GM21390 (cell line): ENCODE measurements around the gene DPYD.

Experiments
- ATAC-seq: cut with Tn5 transposase; IDR thresholded peaks from one replicate; pipeline ENCODE4 v1.9.1; 2021; ENCODE audit not compliant: unreplicated experiment

Gene DPYD

GRCh38 chr1:97630948-97631347 is 289.9 kb downstream of the DPYD start:
- no peak for ATAC-seq

- no peak for ATAC-seq
Measured at GRCh38 chr1:97630281-97630680, 290.6 kb downstream of the DPYD start.

GRCh38 chr1:97623220-97623619 is 297.6 kb downstream of the DPYD start:
- no peak for ATAC-seq

- no peak for ATAC-seq
Measured at GRCh38 chr1:97621955-97622354, 298.9 kb downstream of the DPYD start.

GRCh38 chr1:97619706-97620105 is 301.1 kb downstream of the DPYD start:
- no peak for ATAC-seq

- ATAC-seq, result no peak
Measured at GRCh38 chr1:97610748-97611147, 310.1 kb downstream of the DPYD start.

- ATAC-seq, result no peak
Measured at GRCh38 chr1:97610102-97610501, 310.7 kb downstream of the DPYD start.

GRCh38 chr1:97608272-97608671 is 312.6 kb downstream of the DPYD start:
- no peak for ATAC-seq

GRCh38 chr1:97603776-97604175 is 317.1 kb downstream of the DPYD start:
- ATAC-seq, result no peak

- ATAC-seq, result no peak
Measured at GRCh38 chr1:97603218-97603617, 317.6 kb downstream of the DPYD start.

- ATAC-seq, result no peak
Measured at GRCh38 chr1:97599447-97599846, 321.4 kb downstream of the DPYD start.

- ATAC-seq, result no peak
Measured at GRCh38 chr1:97593192-97593591, 327.6 kb downstream of the DPYD start.

GRCh38 chr1:97588772-97589171 is 332.1 kb downstream of the DPYD start:
- no peak for ATAC-seq

GRCh38 chr1:97581614-97582051 is 339.2 kb downstream of the DPYD start:
- ATAC-seq, result no peak

- ATAC-seq, result no peak
Measured at GRCh38 chr1:97577613-97578012, 343.2 kb downstream of the DPYD start.

- ATAC-seq, result no peak
Measured at GRCh38 chr1:97573553-97573952, 347.3 kb downstream of the DPYD start.

GRCh38 chr1:97572561-97572960 is 348.3 kb downstream of the DPYD start:
- ATAC-seq, result no peak

- no peak for ATAC-seq
Measured at GRCh38 chr1:97571760-97572159, 349.1 kb downstream of the DPYD start.

GRCh38 chr1:97570691-97571090 is 350.1 kb downstream of the DPYD start:
- ATAC-seq, result no peak

- ATAC-seq, result no peak
Measured at GRCh38 chr1:97567000-97567749, 353.7 kb downstream of the DPYD start.

GRCh38 chr1:97565886-97566285 is 354.9 kb downstream of the DPYD start:
- ATAC-seq, result no peak

- no peak for ATAC-seq
Measured at GRCh38 chr1:97563926-97564325, 356.9 kb downstream of the DPYD start.

GRCh38 chr1:97562081-97562480 is 358.8 kb downstream of the DPYD start:
- no peak for ATAC-seq
